NCI-H1048 (cell line): ENCODE results near the gene CDCA5.

ENCODE experiments used
- DNase-seq: peaks from one replicate; lab custom pipeline; 2025; lab: John Stamatoyannopoulos, UW

Gene CDCA5

DNA sequence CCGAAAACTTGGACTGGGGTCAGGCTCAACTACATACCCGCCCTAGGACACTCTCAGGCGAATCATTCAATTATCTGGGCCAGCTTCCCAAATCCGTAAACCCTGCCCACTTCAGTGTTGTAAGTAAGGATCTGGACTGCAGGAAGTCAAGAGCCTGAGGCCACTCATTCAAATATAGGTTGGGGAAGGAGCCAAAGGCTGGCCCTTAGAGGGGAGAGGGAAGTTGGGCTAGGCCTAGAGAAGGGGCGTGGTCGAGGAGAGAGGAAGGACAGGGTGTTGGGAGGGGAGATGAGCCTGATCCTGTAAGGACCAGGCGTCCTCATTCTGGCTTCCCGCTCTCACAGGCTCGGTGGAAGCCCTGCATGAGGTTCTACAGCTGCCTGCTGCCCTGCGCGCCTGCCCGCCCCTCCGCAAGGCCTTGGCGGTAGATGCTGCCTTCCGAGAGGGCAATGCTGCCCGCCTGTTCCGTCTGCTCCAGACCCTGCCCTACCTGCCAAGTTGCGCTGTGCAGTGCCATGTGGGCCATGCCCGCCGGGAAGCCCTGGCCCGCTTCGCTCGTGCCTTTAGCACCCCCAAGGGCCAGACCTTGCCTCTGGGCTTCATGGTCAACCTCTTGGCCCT, 39.8 kb downstream of the CDCA5 start:
- no peak for DNase-seq

DNA sequence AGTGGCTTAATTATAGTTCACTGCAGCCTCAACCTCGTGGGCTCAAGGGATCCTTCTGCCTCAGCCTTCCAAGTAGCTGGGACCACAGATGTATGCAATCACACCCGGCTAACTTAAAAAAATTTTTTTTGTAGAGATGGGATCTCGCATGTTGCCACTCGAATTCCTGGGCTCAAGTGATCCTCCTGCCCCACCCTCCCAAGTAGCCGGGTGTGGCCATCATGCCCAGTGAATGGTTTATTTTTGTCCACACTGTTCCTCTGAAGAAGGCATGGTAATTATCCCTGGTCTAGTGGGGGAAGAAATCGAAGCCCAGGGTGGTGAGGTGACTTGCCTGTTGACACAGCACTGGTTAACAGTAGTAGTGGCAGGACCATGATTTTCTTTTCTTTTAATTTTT, 40.9 kb downstream of the CDCA5 start:
- no peak for DNase-seq

DNA sequence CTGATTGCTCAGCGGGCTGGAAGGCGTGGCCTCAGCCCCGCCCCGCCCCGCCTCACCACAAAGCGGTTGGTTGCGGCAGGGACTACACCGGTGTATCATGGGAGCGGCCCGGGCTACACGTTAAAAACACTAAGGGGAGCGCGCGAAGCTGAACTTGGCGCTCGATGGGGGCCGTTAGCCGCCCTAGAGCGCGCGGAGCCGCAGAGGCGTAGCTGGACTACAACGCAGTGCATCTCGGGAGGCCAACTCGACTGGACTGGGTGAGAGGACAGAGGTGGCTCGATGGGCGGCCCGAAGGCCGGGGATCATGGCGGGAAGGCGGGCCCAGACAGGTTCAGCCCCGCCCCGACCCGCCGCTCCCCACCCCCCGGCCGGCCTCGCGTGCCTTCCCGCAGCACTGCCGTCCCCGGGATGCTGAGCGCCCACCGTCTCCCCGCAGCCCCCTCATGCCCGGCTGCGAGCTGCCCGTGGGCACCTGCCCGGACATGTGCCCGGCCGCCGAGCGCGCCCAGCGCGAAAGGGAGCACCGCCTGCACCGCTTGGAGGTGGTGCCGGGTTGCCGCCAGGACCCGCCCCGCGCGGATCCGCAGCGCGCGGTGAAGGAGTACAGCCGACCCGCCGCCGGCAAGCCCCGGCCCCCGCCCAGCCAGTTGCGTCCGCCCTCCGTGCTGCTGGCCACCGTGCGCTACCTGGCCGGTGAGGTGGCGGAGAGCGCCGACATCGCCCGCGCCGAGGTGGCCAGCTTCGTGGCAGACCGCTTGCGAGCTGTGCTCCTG, 42.8 kb downstream of the CDCA5 start, which contains the start of gene SAC3D1:
Gene SAC3D1 (plus strand): TSS at position 364 of the 776 bp plus-strand sequence. CDS start 83 bp downstream, at position 447.
- peak; percentile 93 for DNase-seq

DNA sequence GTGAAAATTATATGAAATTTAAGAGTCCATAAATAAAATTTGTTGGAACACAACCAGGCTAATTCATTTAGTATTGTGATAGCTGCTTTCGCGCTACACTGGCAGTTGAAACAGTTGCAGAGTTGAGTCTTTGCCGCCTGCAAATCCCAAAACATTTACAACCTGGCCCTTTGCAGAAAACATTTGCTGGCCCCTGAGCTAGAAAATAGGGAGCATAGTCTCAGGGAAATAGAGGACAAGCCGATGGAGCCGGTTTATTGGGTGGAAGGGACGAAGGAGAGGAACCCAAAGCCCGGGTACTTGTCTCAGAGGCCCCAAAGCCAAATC, 43.4 kb downstream of the CDCA5 start:
- no peak for DNase-seq

DNA sequence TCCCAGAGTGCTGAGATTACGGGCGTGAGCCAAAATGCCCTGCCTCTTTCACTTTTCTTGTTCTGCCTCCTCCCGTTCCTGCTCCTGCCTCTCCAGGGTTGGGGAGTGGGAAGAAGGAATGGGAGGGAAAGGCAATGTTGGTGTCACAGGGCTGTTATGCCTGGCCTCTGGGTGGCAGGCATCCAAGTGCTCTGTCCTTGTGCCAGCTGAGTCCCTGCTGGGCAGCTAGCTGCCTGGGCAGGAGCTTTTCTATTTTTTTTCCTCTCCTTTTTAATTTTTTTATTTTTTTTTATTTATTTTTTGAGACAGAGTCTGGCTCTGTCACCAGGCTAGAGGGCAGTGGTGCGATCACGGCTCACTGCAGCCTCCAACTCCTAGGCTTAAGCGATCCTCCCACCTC, 46.9 kb downstream of the CDCA5 start:
- no peak for DNase-seq

DNA sequence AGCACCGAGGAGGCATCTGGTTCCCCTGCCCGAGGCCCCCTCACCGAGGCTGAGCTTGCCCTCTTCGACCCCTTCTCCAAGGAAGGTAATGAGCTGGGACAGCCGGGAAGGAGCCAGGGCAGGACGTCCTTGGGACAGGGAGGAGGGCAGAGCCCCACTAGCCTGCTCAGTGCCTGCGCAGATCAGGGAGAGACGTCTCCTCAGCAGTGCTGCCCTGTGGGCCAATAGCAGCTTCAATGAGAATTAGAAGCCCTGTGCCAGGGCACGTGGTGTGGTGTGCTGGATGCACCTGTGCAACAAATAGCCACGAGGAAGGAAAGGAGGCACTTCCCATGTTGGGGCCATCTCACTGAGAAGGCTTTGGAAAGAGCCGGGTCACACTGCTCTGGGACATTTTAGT, 48.3 kb downstream of the CDCA5 start:
- no peak for DNase-seq

DNA sequence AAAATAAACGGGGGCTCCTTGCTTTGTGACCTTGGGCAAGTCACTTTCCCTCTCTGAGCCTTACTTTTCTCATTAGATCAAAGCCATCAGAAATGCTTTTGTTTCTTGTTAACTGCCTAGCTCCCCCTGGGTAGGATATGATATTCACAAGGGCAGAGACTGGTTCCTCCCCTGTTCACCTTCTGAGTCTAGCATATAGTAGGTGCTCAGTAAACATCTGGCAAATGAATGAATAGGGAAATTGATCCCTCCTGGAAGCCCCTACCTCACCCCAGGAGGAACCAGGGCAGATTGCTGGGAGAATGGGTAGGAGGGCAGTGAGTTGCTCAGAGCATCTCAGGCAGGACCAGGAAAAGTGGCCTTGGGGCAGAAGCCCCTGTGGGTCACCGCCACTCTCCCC, 49.4 kb downstream of the CDCA5 start:
- no peak for DNase-seq

DNA sequence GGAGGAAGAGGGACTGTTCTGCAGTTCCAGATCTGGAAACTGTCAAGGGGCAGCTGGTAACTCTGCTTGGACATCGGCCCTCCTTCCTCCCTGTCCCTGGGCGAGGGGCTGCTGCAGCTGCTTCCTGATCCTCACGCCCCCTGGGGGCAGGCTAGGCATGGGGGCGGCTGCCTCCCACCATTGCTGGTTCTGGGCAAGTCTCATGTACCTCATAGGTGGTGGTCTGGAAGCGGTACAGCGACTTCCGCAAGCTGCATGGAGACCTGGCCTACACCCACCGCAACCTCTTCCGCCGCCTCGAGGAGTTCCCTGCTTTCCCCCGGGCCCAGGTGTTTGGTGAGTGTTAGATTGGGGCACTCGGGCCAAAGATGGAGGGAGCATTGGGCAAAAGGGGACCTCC, 51.6 kb downstream of the CDCA5 start:
- no peak for DNase-seq
